ENCODE data around the gene FRRS1.

DNA sequence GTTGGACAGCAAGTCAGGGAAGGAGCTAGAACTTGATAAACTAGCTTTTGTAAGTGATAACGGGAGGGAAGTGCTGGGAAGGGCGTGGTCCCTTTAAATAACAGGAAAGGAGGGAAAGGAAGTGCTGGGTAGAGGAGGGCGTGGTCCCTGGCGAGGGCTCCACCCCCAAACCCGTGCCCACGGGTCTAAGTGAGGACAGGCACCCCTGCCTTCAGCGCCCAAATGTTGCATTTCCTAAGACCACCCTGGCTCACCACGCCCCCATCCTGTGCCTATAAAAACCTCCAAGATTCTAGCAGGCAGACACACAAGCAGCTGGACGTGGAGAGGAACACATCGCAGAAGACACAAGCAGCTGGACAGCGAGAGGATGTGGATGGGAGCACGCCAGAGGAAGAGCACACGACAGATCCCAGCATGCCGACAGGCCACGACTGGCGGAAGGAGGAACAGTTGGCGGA is 62.0 kb downstream of the FRRS1 start:
- TF ChIP-seq, protein P1, sequence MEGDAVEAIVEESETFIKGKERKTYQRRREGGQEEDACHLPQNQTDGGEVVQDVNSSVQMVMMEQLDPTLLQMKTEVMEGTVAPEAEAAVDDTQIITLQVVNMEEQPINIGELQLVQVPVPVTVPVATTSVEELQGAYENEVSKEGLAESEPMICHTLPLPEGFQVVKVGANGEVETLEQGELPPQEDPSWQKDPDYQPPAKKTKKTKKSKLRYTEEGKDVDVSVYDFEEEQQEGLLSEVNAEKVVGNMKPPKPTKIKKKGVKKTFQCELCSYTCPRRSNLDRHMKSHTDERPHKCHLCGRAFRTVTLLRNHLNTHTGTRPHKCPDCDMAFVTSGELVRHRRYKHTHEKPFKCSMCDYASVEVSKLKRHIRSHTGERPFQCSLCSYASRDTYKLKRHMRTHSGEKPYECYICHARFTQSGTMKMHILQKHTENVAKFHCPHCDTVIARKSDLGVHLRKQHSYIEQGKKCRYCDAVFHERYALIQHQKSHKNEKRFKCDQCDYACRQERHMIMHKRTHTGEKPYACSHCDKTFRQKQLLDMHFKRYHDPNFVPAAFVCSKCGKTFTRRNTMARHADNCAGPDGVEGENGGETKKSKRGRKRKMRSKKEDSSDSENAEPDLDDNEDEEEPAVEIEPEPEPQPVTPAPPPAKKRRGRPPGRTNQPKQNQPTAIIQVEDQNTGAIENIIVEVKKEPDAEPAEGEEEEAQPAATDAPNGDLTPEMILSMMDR (IDR thresholded peaks at IDR 0.05): no peak
- no peak for TF ChIP-seq POLR2A (IDR thresholded peaks at IDR 0.05)
